Measurements from ENCODE around the gene PLIN3. TPM values are rescaled to one million over a fixed set of nuclear protein-coding genes. Genes with fewer than 3 reads are reported as not detected.
"Not testable (repeated sequence)": the region's sequence is repeated elsewhere in the genome, so short reads cannot be mapped to it uniquely, and the experiment has no call there.

PLIN3 gene
- total RNA-seq, 1 experiment from 2014 or later: 63.8 TPM

- no peak overlapping the region for H3K4me3 ChIP-seq (ENCODE audit: low read depth, low read length)
- ChIA-PET CTCF (no interaction called here), POLR2A (no interaction called here)
- H3K27ac Mint-ChIP-seq (ENCODE audit: unreplicated experiment): no peak overlapping the region
- H3K9me3 ChIP-seq: no peaks in the 10 kb centered on the region
- H3K4me1 ChIP-seq: peaks cover 11% of the 10 kb centered on the region
- H3K9me3 Mint-ChIP-seq (ENCODE audit: unreplicated experiment): no peaks in the 10 kb centered on the region
- H3K27me3 ChIP-seq (replicated peaks; ENCODE audit: control insufficient read depth, insufficient read depth, low read length): no peaks in the 10 kb centered on the region
- H3K36me3 Mint-ChIP-seq (ENCODE audit: insufficient read depth, unreplicated experiment): peaks cover 24% of the 10 kb centered on the region
- H3K4me1 Mint-ChIP-seq (ENCODE audit: low read depth, unreplicated experiment): no peaks in the 10 kb centered on the region
- no TSS peak for BruUV-seq (replicated peaks)
- no peaks in the 10 kb centered on the region for H3K27me3 Mint-ChIP-seq (ENCODE audit: insufficient read depth, unreplicated experiment)
- no peak for DNase-seq
- no peak overlapping the region for H3K4me3 Mint-ChIP-seq (ENCODE audit: unreplicated experiment)
- intact Hi-C loops (cut with micrococcal nuclease; ENCODE audit: unreplicated experiment): loop anchor here (2.0 kb wide), 1 partner anchor 51 kb away; no protein-coding TSS in a partner anchor
- peaks cover 7% of the 10 kb centered on the region for H3K36me3 ChIP-seq (ENCODE audit: control insufficient read depth, insufficient read depth, low read length)
- TF ChIP-seq CTCF (IDR thresholded peaks at IDR 0.05; ENCODE audit: insufficient read depth in 1 of 2, low read depth in 1 of 2, low read length in 1 of 2, severe bottlenecking in 1 of 2, unreplicated experiment in 1 of 2): no peak
These were observed 7.8 kb downstream of the PLIN3 start for GRCh38 chr19:4859697-4860096.

DNA sequence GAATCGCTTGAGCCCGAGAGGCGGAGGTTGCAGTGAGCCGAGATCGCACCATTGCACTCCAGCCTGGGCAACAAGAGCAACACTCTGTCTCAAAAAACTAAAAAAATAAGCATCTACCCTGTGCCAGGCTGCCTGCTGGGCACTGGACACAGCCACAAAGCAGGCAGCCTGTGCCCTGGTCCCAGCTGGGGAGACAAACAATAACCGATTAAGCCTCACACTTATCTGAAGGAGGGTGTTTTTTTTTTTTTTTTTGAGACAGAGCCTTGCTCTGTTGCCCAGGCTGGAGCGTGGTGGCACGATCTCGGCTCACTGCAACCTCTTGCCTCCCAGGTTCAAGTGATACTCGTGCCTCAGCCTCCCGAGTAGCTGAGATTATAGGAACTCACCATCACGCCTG lies 11.0 kb downstream of the PLIN3 start:
- H3K9me3 Mint-ChIP-seq (ENCODE audit: unreplicated experiment); H3K27me3 ChIP-seq (replicated peaks; ENCODE audit: control insufficient read depth, insufficient read depth, low read length); H3K4me3 ChIP-seq (ENCODE audit: low read depth, low read length); H3K4me3 Mint-ChIP-seq (ENCODE audit: unreplicated experiment); CTCF ChIA-PET; BruUV-seq (replicated peaks); H3K9me3 ChIP-seq; H3K4me1 Mint-ChIP-seq (ENCODE audit: low read depth, unreplicated experiment); DNase-seq; H3K27ac Mint-ChIP-seq (ENCODE audit: unreplicated experiment); H3K27me3 Mint-ChIP-seq (ENCODE audit: insufficient read depth, unreplicated experiment); POLR2A ChIA-PET; H3K36me3 ChIP-seq (ENCODE audit: control insufficient read depth, insufficient read depth, low read length); intact Hi-C loops (cut with micrococcal nuclease; ENCODE audit: unreplicated experiment); H3K4me1 ChIP-seq: not testable (repeated sequence)
- H3K36me3 Mint-ChIP-seq (ENCODE audit: insufficient read depth, unreplicated experiment): peaks cover 49% of the 10 kb centered on the region

DNA sequence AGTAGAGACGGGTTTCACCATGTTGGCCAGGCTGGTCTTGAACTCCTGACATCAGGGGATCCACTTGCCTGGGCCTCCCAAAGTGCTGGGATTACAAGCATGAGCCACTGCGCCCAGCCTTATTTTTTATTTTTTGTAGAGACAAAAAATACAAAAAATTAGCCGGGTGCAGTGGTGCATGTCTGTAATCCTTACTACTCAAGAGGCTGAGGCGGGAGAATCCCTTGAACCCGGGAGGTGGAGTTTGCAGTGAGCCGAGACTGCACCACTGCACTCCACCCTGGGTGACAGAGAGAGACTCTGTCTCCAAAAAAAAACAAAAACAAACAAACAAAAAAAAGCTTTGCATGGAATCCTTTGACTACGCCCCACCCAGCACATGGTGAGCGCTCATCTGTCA lies 14.0 kb downstream of the PLIN3 start:
- H3K9me3 Mint-ChIP-seq (ENCODE audit: unreplicated experiment); DNase-seq; H3K27ac Mint-ChIP-seq (ENCODE audit: unreplicated experiment); intact Hi-C loops (cut with micrococcal nuclease; ENCODE audit: unreplicated experiment); H3K27me3 Mint-ChIP-seq (ENCODE audit: insufficient read depth, unreplicated experiment); H3K4me3 Mint-ChIP-seq (ENCODE audit: unreplicated experiment); H3K4me3 ChIP-seq (ENCODE audit: low read depth, low read length); H3K4me1 Mint-ChIP-seq (ENCODE audit: low read depth, unreplicated experiment); H3K36me3 ChIP-seq (ENCODE audit: control insufficient read depth, insufficient read depth, low read length); H3K9me3 ChIP-seq; H3K4me1 ChIP-seq; BruUV-seq (replicated peaks); H3K27me3 ChIP-seq (replicated peaks; ENCODE audit: control insufficient read depth, insufficient read depth, low read length): not testable (repeated sequence)
- POLR2A ChIA-PET: interaction anchor here (0.6 kb wide), 1 partner anchor 8 kb away, joined by 4 read pairs; no protein-coding TSS in a partner anchor
- CTCF ChIA-PET: interaction anchor here (0.7 to 3.2 kb wide), 2 partner anchors 43 to 44 kb away, joined by 3 to 37 read pairs; no protein-coding TSS in a partner anchor
- H3K36me3 Mint-ChIP-seq (ENCODE audit: insufficient read depth, unreplicated experiment): peaks cover 39% of the 10 kb centered on the region

DNA sequence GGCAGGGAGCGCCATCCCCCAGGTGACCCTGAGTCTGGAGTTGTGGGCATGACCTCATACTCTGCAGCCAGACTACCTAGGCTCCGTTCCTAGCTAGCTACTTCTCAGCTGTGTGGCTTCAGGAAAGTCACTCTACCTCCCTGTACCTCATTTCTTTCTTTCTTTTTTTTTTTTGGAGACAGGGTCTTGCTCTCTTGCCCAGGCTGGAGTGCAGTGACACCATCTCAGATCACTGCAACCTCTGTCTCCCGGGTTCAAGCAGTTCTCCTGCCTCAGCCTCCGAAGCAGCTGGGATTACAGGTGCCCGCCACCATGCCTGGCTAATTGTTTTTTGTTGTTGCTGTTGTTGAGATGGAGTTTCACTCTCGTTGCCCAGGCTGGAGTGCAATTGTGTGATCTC lies 15.0 kb downstream of the PLIN3 start:
- no peak overlapping the region for H3K4me3 ChIP-seq (ENCODE audit: low read depth, low read length)
- H3K36me3 ChIP-seq (ENCODE audit: control insufficient read depth, insufficient read depth, low read length): peaks cover under 1% of the 10 kb centered on the region; the same call in 1 of the 2 replicates
- H3K9me3 ChIP-seq: no peaks in the 10 kb centered on the region
- no peaks in the 10 kb centered on the region for H3K27me3 Mint-ChIP-seq (ENCODE audit: insufficient read depth, unreplicated experiment)
- no peaks in the 10 kb centered on the region for H3K9me3 Mint-ChIP-seq (ENCODE audit: unreplicated experiment)
- POLR2A ChIA-PET: no interaction called here
- BruUV-seq (replicated peaks): no TSS peak
- no peak for TF ChIP-seq CTCF (IDR thresholded peaks at IDR 0.05; ENCODE audit: insufficient read depth in 1 of 2, low read depth in 1 of 2, low read length in 1 of 2, severe bottlenecking in 1 of 2, unreplicated experiment in 1 of 2)
- no peaks in the 10 kb centered on the region for H3K27me3 ChIP-seq (replicated peaks; ENCODE audit: control insufficient read depth, insufficient read depth, low read length)
- no peak overlapping the region for H3K4me3 Mint-ChIP-seq (ENCODE audit: unreplicated experiment)
- no peak for DNase-seq
- H3K4me1 ChIP-seq: no peaks in the 10 kb centered on the region
- CTCF ChIA-PET: interaction anchor here (1.0 to 3.2 kb wide), 5 partner anchors 9 to 194 kb away, joined by 4 to 37 read pairs (median 5); no protein-coding TSS in a partner anchor
- intact Hi-C loops (cut with micrococcal nuclease; ENCODE audit: unreplicated experiment): no loop called here
- H3K36me3 Mint-ChIP-seq (ENCODE audit: insufficient read depth, unreplicated experiment): peaks cover 35% of the 10 kb centered on the region
- H3K27ac Mint-ChIP-seq (ENCODE audit: unreplicated experiment): no peak overlapping the region
- H3K4me1 Mint-ChIP-seq (ENCODE audit: low read depth, unreplicated experiment): no peaks in the 10 kb centered on the region

Measured in Caco-2 (cell line).